NCI-H1930 (cell line): Measurements from ENCODE around the gene HMCN2.
"Not testable (repeated sequence)": the region's sequence is repeated elsewhere in the genome, so short reads cannot be mapped to it uniquely, and the experiment has no call there.

ENCODE experiments used
- DNase-seq, 2 experiments: peaks; one replicate each; lab custom pipeline; 2025; lab: John Stamatoyannopoulos, UW

HMCN2 gene

DNA sequence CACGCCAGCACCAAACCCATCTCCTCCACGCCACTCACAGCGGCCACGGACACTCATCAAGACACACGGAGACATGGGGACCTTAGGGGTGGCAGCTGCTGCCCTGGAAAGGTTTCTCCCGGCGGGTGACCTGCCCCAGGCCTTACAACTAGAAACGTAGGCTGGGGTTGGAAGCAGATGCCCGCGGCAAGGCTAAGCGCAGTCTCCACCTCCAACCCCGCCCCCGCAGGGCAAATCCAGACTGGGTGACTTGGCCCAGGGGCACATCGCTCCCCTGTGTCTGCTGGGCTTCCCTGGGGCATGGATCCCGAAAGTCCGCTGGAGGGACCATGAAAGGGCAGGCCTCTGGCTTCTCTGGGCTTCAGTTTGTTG, 167.2 kb downstream of the HMCN2 start:
- DNase-seq = no peak

DNA sequence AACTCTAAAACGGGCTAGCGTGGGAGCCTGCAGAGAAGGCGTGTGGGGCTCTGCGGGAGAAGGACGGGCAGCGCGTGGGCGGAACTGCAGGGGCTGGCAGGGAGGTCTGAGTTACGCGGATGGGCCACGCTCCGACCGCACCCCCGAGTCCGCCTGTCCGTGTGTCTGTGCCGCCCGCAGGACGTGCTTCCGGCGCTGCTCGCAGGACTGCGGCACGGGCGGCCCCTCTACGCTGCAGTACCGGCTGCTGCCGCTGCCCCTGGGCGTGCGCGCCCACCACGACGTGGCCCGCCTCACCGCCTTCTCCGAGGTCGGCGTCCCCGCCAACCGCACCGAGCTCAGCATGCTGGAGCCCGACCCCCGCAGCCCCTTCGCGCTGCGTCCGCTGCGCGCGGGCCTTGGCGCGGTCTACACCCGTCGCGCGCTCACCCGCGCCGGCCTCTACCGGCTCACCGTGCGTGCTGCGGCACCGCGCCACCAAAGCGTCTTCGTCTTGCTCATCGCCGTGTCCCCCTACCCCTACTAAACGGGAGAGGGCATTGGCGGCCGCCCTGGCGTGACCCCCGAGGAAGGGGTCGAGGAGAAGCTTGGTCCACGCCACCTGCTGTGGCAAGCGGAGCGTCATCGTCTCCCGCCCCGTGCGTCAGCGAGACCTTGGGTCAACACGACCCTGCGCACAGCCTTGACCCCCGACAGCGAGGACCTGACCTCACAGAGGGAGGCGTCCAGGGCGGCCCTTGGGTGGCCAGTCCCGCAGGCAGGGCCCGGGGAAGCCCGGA, 167.8 kb downstream of the HMCN2 start:
- peak; percentile 34 to 41 for DNase-seq

- no peak for DNase-seq
Measured at GRCh38 chr9:130433947-130434262, 168.3 kb downstream of the HMCN2 start.

DNA sequence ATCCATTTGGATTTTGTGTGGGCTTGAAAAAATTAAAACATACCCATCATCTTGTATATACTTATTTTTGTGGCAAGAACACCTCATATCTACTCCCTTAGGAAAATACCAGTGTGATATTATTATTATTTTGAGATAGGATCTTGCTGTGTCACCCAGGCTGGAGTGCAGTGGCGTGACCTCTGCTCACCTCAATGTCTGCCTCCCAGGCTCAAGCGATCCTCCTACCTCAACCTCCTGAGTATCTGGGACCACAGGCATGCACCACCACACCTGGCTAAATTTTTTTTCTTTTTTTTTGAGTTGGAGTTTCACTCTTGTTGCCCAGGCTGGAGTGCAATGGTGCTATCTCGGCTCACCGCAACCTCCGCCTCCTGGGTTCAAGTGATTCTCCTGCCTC, 169.1 kb downstream of the HMCN2 start:
- DNase-seq = not testable (repeated sequence)

DNA sequence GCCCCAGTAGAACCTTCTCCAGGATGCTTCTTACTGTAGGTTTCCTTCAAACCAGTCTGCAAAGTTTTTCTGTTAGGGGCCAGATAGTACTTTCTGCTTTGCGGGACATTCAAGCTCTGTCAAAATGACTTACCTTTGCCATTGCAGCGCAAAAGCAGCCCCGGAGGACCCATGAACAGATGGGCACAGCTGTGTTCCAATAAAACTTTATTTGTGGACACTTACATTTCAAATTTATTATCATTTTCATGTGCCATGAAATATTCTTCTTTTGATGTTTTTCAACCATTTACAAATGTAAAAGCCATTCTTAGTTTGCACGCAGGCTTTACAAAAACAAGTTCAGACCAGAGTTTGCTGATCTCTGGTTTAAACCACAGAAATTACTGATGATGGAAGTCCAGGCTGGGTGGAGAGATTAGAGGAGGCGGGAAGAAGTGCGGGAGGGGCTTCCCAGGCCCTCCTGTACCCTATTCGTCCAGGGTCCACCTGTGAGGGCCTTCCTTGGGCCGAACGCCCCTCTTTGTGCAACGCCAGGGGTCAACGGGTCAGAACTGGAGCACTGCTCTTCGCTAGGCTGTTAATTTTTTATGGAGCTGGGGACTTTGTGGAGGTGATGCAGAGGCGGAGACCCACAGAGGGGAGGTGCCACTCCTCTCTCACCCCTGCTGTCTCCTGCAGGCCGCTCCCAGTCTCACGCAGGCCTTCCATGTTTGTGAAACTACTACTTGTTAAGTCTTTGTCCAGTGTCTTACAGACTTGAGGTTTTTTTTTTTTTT, 171.6 kb downstream of the HMCN2 start:
- DNase-seq = no peak

GRCh38 chr9:130438382-130438981, 172.9 kb downstream of the HMCN2 start:
- DNase-seq = no peak

- no peak for DNase-seq
Measured at GRCh38 chr9:130441031-130441430, 175.5 kb downstream of the HMCN2 start.

DNA sequence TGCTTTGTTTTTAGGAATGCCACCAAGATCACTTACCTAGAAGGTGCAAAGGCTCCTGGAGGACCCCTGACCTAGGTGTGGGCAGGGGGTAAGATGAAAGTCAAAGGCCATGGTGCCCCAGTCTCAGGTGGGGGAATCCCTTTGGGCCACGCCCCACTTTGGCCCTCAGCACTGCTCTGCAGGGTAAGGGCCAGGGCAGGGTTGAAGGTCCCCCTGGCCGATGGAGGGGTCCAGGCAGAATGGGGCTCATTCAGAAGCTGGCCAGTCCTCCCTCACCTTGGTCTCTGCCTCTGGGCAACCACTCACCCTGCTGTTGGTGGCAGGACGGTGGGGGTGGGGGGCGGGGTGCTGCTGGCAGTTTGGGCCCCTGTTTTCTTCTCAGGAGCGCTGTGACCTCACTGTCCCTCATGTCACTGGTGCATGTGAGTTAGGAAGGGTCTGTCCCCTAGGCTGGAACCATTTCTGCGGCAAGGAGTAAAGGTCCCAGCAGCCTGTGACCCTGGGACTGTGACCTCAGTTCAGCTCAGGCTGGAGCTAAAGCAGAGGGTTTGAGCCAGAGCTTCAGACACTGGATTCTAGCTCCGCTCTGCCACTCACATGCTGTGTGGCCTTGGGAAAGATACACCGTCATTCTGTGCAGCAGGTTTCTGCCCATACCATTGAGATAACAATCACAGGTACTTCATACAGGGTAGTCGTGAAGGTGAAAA, 177.3 kb downstream of the HMCN2 start:
- DNase-seq = no peak

- no peak for DNase-seq
Measured at GRCh38 chr9:130443456-130443801, 177.9 kb downstream of the HMCN2 start.

- no peak for DNase-seq
Measured at GRCh38 chr9:130443840-130444492, 178.4 kb downstream of the HMCN2 start.

GRCh38 chr9:130444565-130445221, 179.1 kb downstream of the HMCN2 start, which contains the start of gene ASS1:
Gene ASS1, plus strand, starts transcription at chr9:130444961. Its CDS starts 7,268 bp downstream, at chr9:130452229.
- DNase-seq = peak; percentile 54 to 83

- no peak for DNase-seq
Measured at GRCh38 chr9:130445268-130445983, 179.9 kb downstream of the HMCN2 start.

- no peak for DNase-seq
Measured at GRCh38 chr9:130446101-130446861, 180.7 kb downstream of the HMCN2 start.

DNA sequence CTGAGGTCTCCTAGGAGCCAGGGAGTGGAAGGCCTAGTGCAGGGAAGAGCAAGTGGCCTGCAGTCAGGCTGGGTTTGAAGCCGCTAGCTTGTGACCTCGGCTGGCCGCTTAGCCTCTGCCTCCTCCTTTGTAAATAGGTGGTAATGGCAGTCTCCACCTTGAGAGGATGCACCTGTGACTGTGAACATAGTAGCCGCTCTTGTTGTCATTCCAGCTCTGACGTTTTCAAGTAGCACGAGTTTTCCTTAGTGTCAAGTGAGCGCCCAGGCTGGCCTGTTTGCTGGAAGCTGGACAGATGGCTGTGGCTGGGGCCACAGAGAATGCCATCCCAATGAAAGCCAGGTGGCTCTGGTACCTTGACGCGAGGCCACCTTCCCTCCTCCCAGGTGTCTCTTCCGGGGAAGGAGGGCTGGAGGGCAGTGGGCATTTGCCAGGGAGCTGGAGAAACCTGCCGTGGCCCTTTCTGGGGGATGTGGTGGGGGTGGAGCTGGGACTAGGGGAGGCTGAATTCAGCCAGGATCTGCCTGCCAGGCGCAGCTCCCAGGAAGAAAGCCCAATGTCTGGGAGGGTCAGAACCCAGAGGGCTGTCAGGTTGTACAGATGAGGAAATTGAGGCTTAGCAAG, 181.7 kb downstream of the HMCN2 start:
- no peak for DNase-seq

DNA sequence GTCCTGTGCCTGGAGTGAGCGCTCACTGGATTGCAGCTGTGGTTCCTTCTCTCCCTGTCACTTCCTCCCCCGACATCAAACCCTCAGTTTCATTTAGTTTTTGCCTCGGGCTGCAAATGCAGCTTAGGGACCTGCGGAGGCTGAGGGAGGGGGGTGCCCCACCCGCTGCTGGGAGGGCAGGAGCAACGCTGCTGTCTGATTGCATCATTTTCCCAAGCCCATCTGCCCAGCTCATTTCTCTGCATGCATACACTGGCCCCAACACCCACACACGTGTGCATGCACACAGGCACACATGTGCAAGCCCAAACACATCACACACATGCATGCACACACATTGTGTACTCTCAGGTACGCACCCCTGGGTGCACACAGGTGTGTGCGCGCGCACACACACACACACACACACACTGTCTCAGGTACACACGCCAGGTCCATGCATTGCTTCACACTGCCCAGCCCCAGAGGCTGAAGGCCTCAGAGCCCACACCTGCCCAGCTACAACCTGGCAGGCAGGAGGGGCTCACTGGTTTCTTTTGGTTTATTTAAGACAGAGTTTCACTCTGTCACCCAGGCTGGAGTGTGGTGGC, 182.6 kb downstream of the HMCN2 start:
- peak in 1 of 2 experiments; percentile 27 for DNase-seq

GRCh38 chr9:130448771-130449603, 183.4 kb downstream of the HMCN2 start:
- no peak for DNase-seq

- no peak for DNase-seq
Measured at GRCh38 chr9:130450344-130451003, 184.9 kb downstream of the HMCN2 start.

- no peak for DNase-seq
Measured at GRCh38 chr9:130451004-130451390, 185.4 kb downstream of the HMCN2 start.
